Measurements from ENCODE around the gene ENDOV.
A peak's percentile ranks its signal among the peaks of the same experiment; 100 is the strongest.

ENDOV gene

GRCh38 chr17:80472996-80473395 lies 58.0 kb downstream of the ENDOV start:
- no peak for DNase-seq

- no peak for DNase-seq
Observed at GRCh38 chr17:80473701-80474100, 58.7 kb downstream of the ENDOV start.

DNA sequence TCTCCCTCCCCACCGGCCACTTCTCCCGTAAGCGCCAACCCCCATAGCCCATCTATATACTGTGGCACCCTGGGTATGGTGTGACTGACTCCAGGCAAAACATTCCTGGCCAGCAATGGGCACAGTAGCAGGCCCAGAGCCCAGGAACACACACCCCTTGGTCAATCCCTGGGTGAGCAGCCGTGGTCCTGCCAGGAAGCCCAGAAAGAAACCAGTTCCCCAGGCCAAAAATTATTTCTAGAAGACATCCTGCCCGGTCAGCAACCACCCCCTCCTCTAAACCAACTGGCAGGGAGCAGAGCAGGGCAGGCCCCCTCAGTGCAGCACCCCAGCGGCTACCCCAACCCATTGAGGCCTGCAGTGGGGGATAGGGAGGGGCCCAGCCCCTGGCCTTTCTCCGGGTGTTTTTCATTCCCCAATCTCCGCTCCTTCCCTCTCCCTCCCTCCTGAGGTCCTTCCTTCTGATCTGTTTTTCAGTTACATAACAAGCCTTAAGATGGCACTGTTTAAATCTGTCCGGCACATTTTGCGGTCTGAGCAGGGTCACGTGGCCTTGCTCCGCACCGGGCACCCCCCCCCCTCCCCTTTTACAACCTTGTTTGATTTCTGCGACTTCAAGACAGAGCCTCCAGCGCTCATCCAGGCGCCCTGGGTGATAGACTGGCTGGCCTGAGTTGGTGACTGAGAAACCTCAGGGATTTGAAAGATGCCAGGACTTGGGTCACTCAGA lies 59.4 kb downstream of the ENDOV start:
- no peak for DNase-seq

DNA sequence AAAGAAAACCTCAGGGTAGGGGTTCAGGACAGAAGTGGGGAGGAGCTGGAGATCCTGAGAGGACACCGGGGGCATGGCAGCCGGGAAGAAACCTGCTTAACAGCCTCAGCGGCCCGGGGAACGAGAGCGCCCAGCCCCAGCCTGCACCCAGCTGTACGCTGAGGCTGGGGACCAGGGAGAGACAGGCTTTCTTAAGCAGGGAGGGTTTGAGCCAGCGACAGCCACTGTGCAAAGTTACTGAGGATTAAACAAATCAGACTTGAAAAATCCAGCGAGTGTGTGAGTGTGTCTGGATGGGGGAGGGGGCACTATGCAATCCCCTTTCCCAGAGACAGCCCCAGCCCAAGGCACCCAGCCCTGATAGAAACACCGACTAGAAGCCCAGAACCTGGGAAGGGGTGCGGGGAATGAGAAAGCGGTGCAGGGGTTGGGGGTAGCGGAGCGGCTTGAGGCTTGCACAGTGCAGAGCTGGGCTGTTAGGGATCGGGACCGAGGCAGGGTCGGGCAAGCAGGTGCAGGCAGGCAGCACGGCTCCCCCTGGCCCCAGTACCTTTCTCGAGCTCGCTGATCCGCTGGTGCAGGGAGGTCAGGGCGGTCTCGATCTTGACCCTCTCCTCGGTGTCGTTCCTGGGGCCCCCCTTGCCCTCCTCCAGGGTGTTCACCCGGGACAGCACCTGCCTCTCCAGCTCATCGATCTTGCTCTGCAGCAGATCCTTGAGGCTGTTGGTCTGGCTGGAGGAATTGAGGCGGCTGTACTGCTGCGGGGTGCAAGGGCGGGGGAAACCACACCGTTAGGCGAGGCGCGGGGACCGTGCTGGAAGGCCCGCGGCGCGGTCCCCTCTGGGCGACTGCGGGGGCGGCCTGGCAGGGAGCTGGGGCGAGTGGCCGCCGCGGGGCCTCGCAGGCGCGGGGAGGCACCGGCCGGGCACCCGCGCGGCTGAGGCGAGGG lies 60.3 kb downstream of the ENDOV start:
- peak; percentile 11 for DNase-seq

DNA sequence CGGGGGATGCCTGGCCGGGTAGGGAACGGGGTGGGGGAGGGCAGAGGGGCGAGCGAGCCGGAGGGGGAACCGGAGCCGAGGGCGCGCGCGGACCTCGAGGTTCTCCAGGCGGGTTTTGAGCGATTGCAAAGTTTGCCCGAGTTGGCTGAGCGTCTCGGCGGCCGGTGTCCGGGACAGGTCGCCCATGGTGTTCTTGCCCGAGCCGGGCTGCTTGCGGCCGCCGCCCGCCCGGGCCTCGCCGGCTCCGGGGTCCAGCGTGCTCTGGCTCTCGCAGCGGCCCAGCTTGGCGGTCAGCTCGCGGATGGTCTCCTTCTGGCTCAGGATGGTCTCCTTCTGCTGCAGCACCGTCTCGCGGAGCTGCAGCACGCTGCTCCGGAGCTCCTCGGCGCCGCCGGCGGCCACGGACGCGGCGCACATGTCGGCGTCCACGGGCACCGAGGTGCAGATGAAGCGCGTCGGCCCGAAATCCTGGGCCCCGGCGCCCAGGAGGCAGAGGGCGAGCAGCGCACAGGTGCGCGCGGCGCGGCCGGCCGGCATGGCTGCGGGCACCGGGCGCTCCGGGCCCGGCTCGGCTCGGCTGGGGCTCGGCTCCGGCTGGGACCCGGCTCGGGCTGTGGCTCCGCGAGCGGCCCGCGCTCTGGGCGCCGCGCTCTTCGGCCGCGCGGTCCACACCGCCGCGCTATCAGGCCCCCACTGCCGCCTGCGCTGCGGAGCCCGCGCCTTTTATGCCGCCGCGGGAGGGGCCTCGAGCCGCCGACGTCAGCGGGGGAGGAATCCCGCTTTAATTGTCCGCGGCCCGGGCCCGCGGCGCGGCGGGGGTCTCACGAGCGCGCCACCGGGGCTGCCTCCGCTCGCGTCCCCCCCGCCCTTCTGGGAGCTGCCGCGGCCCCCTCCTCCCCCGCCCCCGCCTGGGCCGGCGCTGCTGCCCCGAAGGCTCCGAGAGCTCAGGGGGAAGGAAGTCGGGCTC lies 61.2 kb downstream of the ENDOV start, which contains the start of gene NPTX1:
NPTX1 (minus strand) TSS at position 698 of the 967 bp plus-strand sequence; CDS start at position 537, 161 bp downstream.
- DNase-seq, result peak; percentile 23

DNA sequence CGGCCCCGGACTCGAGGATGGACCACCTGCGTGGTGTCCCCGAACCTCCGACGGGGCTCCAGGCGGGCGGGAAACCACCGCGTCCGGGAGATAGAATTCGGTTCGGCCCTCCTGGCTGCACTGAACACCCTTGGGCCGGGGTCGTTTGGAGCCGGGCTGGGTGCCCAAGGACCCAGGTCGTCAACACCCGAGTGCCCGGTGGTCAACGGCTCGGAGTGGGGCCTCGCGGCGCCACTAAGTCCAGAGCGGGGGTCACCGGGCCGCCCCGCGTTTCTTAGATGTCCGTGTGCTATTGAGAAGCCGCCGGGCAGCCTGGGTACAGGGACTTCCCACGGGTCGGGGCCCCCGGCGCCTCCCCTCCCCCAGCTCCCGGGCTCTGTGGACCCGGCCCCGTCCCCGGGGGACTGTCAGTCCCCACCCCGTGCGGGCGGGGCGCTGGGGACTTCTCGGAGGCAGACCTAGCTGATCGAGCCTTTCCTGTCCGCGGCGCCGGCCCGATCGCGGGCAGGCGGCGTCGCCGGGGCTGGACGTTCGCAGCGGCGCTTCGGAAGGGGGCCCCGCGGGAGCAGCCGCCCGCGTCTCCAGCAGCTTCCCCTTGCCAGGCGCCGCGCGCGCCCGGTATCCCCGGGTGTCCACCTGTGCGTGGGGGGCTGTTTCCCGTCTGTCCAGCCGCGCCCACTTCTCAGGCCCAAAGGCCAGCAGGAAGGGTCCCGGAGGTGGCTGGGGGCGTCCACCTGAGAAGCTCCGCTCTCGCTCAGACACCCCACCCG lies 62.1 kb downstream of the ENDOV start:
- peak; percentile 16 for DNase-seq

- DNase-seq, result peak; percentile 53
Observed at GRCh38 chr17:80477647-80478478, 62.9 kb downstream of the ENDOV start.

- no peak for DNase-seq
Observed at GRCh38 chr17:80478487-80479245, 63.7 kb downstream of the ENDOV start.

- no peak for DNase-seq
Observed at GRCh38 chr17:80479246-80479566, 64.2 kb downstream of the ENDOV start.

DNA sequence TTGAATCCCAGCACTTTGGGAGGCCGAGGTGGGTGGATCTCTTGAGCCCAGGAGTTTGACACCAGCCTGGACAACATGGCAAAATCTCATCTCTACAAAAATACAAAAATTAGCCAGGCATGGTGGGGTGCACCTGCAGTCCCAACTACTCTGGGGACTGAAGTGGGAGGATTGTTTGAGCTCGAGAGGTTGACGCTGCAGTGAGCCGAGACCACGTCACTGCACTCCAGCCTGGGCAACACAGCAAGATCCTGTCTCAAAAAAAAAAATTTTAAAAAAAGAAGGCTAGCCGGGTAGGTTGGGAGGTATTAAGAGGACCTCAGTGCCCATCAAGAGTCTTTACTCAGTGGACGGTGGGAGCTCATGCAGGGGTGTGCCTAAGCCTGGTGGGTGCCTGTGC lies 65.3 kb downstream of the ENDOV start:
- DNase-seq, result no peak

- no peak for DNase-seq
Observed at GRCh38 chr17:80481284-80482057, 66.5 kb downstream of the ENDOV start.

DNA sequence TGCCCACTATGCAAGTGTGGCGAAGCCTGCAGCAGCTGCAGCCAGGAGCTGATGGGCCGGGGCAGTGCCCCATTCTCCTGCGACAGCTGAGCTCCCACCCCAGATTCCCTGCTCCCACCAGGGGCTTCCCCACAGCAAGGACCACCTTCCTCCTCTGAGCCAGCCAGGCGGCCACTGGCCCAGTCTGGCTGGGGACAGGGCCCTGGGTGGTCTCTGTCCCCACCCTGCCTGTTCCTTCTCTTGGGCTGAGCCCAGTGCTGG lies 67.0 kb downstream of the ENDOV start:
- DNase-seq, result no peak

- no peak for DNase-seq
Observed at GRCh38 chr17:80482555-80483308, 67.8 kb downstream of the ENDOV start.

DNA sequence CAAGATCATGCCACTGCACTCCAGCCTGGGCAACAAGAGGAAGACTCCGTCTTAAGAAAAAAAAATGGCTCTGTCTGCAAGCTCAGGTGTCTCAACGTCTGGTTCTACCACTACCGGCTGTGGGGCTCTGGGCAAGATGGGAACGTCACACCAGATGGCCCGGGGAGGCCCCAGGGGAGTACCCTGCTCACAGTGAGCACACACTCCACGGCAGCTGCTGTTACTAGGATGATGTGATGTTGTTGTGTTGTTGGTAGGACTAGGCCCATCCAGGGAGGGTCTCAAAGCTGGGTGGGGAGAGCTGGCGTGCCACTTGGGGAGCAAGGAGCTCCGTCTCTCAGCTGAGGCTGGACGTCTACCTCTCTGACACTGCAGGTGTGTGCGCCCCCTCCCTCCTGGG lies 70.9 kb downstream of the ENDOV start:
- no peak for DNase-seq

DNA sequence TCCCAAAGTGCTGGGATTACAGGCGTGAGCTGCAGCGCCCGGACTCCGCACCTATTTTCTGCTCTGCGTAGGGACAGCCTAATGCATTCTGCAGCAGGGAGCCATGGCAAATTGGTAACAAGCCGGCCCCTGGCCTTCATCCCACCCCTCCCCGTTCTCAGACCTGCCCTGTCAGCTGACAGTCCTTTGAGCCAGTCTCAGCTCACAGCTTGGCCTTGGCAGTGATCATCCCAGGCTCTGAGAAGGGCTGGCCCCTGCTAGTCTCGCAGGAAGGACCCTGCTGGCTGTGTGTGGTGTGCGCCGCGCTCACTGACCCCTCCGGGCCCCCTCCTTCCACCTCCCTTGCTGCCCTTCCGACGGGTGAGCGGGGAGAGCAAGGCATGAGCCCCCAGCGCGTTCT lies 71.7 kb downstream of the ENDOV start:
- no peak for DNase-seq

DNA sequence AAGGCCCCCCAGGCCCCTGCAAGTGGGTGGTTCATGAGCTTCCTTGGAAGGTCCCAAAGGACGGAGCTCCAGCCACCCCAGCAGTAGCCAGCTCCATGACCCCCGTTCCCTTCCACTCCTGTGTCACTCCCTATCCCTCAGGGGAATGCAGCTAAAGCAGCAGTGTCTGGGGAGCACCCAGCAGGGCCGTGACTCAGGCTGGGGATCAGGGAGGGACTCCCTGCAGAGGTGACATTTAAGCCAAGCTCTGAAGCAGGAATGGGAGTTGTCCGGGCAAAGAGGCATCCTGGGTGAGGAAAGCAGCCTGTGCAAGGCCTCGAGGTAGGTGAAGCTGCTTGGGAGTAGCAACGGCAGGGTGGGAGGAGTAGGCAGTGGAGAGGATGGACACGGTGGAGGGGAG lies 72.5 kb downstream of the ENDOV start:
- no peak for DNase-seq
